AG10803 (cell line): ENCODE data around the gene IDH3B.
"Not testable (repeated sequence)": the region's sequence is repeated elsewhere in the genome, so short reads cannot be mapped to it uniquely, and the experiment has no call there.

Experiments
- DNase-seq: peaks from one replicate; pipeline ENCODE4 v3.0.0; 2010; ENCODE audit warnings: low read depth
- H3K4me3 ChIP-seq: 2 replicates; pipeline ENCODE4 v1.5.1; 2011; ENCODE audit warnings: mild to moderate bottlenecking, low read length, control low read depth
- TF ChIP-seq, protein P1 (sequence below): conservative IDR thresholded peaks from 2 replicates; pipeline ENCODE4 v1.5.1; 2011; ENCODE audit warnings: mild to moderate bottlenecking, low read length, control low read depth, inconsistent platforms

IDH3B gene

DNA sequence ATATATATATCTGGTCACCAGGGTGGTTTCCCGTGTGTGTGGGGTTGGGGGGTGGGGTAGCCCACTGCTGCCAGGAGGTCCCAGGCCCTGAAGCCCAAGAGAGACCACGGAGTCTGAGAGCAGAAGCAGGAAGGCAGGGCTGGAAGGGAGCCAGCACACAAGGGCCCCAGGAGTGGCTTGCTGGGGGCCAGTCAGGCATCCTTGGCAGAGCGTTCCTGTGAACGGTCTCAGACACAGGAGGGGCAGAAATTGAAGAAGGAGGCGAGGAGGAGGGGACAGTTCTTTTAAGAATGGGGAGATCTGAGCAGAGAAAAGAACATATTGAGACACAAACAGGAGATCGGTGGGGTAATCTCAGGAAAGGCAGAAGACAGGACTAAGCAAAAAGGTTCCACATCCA, 26.7 kb upstream of the IDH3B start:
- DNase-seq, result no peak
- TF ChIP-seq, protein P1, sequence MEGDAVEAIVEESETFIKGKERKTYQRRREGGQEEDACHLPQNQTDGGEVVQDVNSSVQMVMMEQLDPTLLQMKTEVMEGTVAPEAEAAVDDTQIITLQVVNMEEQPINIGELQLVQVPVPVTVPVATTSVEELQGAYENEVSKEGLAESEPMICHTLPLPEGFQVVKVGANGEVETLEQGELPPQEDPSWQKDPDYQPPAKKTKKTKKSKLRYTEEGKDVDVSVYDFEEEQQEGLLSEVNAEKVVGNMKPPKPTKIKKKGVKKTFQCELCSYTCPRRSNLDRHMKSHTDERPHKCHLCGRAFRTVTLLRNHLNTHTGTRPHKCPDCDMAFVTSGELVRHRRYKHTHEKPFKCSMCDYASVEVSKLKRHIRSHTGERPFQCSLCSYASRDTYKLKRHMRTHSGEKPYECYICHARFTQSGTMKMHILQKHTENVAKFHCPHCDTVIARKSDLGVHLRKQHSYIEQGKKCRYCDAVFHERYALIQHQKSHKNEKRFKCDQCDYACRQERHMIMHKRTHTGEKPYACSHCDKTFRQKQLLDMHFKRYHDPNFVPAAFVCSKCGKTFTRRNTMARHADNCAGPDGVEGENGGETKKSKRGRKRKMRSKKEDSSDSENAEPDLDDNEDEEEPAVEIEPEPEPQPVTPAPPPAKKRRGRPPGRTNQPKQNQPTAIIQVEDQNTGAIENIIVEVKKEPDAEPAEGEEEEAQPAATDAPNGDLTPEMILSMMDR, result no peak
- no peak overlapping the region for H3K4me3 ChIP-seq

DNA sequence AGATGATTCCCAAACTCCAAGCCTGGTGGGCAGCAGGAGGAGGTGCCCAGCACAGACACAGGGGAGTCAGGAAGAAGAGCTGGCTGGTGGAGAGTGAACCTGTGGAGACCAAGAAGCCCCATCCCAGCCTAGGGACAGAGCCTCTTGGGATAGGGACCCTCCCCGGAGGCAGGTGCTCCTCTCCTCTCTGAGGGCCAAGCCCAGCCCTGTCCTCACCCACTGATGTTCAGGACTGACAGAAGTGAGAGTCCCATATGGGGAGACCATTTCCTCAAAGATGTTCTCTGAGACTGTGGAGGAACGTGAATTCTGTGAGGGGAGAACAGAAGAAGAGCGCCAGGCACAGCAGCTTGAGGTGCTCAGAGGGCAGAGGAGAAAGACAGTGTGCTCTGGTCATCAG, 26.2 kb upstream of the IDH3B start:
- no peak for DNase-seq
- H3K4me3 ChIP-seq, result no peak overlapping the region
- TF ChIP-seq, protein P1, result no peak

DNA sequence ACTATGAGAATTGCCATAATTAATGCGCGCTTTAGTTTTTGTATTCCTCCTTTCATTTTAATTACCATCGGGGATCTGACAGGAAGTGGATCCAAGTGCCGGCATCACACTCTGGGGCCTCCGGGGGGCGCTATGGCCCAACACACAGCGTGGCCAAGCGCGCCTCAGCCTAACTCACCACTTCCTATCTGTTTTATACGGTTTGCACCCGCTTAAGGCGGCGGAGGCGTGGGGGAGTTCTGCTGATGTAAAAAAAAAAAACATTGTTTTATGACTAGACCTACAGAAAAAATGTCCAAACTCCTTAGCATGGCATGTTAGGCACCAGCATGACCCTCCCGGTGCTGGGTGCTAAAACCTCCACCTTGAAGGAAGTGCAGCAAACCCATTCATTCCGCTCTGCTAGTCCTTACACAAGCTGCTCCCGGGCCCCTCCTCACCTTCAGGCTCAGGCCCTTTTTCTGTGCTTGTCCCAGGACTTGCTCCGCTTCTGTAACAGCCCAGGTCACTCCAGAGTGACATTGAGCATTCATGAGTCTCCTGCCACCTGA, 24.1 kb upstream of the IDH3B start:
- no peak overlapping the region for H3K4me3 ChIP-seq
- DNase-seq, result no peak
- TF ChIP-seq, protein P1, result peak; percentile 42

DNA sequence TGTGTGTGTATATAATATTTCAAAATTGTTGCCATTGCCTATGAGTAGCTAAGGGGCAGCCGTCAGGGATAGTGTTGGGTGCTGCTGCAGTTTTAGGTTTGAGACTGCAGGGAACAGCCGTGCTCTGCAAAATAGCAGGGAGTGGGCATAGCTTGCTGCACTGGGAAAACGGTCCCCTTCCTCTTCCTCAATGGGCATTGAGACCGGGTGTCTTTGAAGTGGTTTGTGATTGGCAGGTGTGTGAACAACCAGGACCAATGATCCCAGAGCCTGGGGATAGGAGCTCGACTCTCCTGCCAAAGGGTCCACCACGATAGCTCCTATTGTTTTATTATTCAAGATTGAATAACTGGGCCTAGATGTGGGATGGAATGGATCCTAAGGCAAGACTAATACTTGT, 23.5 kb upstream of the IDH3B start:
- no peak for DNase-seq
- TF ChIP-seq, protein P1, result no peak
- H3K4me3 ChIP-seq, result no peak overlapping the region

DNA sequence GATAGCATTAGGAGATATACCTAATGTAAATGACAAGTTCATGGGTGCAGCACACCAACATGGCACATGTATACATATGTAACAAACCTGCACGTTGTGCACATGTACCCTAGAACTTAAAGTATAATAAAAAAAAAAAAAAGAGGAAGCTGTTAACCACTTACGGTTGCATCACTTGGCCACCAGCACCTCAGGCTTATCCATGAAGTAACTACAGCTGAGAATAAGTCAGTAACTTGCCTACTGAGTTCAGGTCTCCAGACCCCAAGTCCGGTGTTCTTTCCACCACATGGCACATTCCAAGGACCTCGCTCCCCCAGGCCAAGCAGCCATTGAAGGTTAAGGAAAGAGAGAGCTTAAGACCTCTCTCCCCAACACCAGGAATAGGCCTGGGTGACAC, 20.8 kb upstream of the IDH3B start:
- not testable (repeated sequence) for H3K4me3 ChIP-seq, DNase-seq

DNA sequence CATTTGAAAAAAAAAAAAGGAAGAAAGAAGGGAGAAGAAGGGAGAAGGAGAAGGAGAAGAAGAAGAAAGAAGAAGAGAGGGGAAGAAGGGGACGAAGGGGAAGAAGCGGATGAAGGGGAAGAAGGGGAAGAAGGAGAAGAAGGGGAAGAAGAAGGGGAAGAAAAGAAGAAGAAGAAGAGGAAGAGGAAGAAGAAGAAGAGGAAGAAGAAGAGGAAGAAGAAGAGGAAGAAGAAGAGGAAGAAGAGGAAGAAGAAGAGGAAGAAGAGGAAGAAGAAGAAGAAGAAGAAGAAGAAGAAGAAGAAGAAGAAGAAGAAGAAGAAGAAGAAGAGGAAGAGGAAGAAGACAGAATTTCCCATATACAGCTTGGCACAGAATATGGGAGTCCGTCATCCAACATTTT, 18.0 kb upstream of the IDH3B start:
- not testable (repeated sequence) for H3K4me3 ChIP-seq, DNase-seq

DNA sequence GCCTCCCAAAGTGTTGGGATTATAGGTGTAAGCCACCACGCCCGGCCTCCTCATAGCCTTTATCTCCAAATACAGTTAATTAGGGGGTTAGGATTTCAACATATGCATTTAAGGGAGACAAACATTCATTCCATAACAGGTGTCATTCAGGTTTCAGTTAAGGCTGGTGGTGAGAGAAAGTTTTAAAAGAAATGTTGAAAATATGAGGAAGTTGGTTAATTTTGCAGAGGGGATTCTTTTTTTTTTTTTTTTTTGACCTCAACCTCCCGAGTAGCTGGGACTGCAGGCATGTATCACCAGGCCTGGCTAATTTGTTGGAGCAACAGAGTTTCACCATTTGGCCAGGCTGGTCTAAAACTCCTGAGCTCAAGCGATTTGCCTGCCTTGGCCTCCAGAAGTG, 16.0 kb upstream of the IDH3B start:
- no peak for DNase-seq
- H3K4me3 ChIP-seq, result no peak overlapping the region
- TF ChIP-seq, protein P1, result no peak

DNA sequence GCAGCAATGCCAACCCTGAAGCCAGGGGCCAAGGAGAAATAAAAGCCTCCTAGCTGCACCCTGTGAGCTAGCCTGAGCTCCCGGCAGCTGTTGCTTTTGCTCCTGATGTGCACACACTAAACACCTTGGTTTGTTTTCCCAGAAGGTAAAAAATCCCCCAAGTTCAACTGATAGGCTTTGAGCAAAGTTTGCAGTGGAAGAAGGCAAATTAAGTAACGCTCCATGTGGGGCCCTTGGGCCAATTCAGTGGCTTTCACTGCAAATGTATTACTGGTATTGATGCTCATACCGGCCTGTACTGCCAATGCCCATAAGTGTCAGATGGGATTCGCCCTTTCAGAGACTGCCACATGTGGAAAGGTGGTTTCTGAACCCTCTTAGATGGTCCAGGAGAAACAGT, 9.4 kb upstream of the IDH3B start:
- H3K4me3 ChIP-seq, result no peak overlapping the region
- TF ChIP-seq, protein P1, result no peak
- no peak for DNase-seq
